ENCODE results near the gene LGALS3BP. TPM values are rescaled to one million over a fixed set of nuclear protein-coding genes. Genes with fewer than 3 reads are reported as not detected.

LGALS3BP gene
- total and polyA plus RNA-seq, 2 donors (not counting 1 experiment from before 2014, with no cell fraction given): 1.8 to 7.5 TPM

- Histone ChIP-seq H2AFZ (ENCODE audit: insufficient read depth, low read depth, low read length, poor library complexity, severe bottlenecking) (no peak overlapping the region), H4K20me1 (ENCODE audit: control insufficient read depth, insufficient read depth, low read length, poor library complexity, severe bottlenecking) (no peaks in the 10 kb centered on the region), H3K79me2 (ENCODE audit: control insufficient read depth, insufficient read depth, low read length) (no peaks in the 10 kb centered on the region), H3K4me1 (ENCODE audit: control insufficient read depth in 2 of 2, insufficient read depth in 2 of 2, low read length in 2 of 2) (no peaks in the 10 kb centered on the region), H3K27me3 (replicated peaks in 1 of 4; ENCODE audit: control extremely low read depth in 1 of 4, control insufficient read depth in 3 of 4, insufficient read depth in 4 of 4, low read length in 3 of 4) (peaks cover 0 to 5% (median 0%) of the 10 kb centered on the region in 4 experiments), H3K4me3 (ENCODE audit: control extremely low read depth in 1 of 5, extremely low read depth in 1 of 5, insufficient read depth in 1 of 5, low read depth in 2 of 5, low read length in 4 of 5) (no peak overlapping the region), H3K4me2 (replicated peaks; ENCODE audit: low read depth, low read length, poor library complexity, severe bottlenecking) (no peak overlapping the region), H3K9ac (ENCODE audit: low read length) (no peak overlapping the region), H3K9me3 (ENCODE audit: control extremely low read depth in 1 of 3, control insufficient read depth in 2 of 3, insufficient read depth in 1 of 3, low read length in 2 of 3) (peaks cover 0 to 11% (median 1%) of the 10 kb centered on the region in 3 donors), H3K27ac (ENCODE audit: low read length in 2 of 2) (no peak overlapping the region), H3K36me3 (replicated peaks in 1 of 2; ENCODE audit: control extremely low read depth in 1 of 2, control insufficient read depth in 1 of 2, extremely low read depth in 1 of 2, insufficient read depth in 2 of 2, low read length in 1 of 2) (no peaks in the 10 kb centered on the region)
- POLR2A ChIA-PET: no interaction called here
- Mint-ChIP-seq H3K27me3 (peaks cover 3% of the 10 kb centered on the region), H3K4me1 (no peaks in the 10 kb centered on the region), H3K27ac (no peak overlapping the region), H3K9me3 (ENCODE audit: insufficient read depth) (no peaks in the 10 kb centered on the region), H3K4me3 (no peak overlapping the region)
- WGBS (ENCODE audit: insufficient coverage): 77% methylated on average over 8 of the region's 11 CpGs
- CTCF ChIA-PET: interaction anchor here (1.8 kb wide), 1 partner anchor 14 kb away, joined by 6 read pairs; no protein-coding TSS in a partner anchor
- intact Hi-C loops (cut with micrococcal nuclease): no loop called here
- ATAC-seq (ENCODE audit: low read depth) (no peak), DNase-seq (no peak)
- TF ChIP-seq CTCF (IDR thresholded peaks at IDR 0.05) (no peak), EZH2 (IDR thresholded peaks at IDR 0.05; ENCODE audit: borderline replicate concordance, insufficient read depth, low read depth, low read length, poor library complexity, severe bottlenecking) (no peak)
Measured at GRCh38 chr17:78956254-78956653, 23.5 kb downstream of the LGALS3BP start.

GRCh38 chr17:78954684-78955083, 25.0 kb downstream of the LGALS3BP start:
- Histone ChIP-seq H3K27ac (ENCODE audit: low read length in 2 of 2) (no peak overlapping the region), H3K36me3 (replicated peaks in 1 of 2; ENCODE audit: control extremely low read depth in 1 of 2, control insufficient read depth in 1 of 2, extremely low read depth in 1 of 2, insufficient read depth in 2 of 2, low read length in 1 of 2) (no peaks in the 10 kb centered on the region), H3K79me2 (ENCODE audit: control insufficient read depth, insufficient read depth, low read length) (no peaks in the 10 kb centered on the region), H4K20me1 (ENCODE audit: control insufficient read depth, insufficient read depth, low read length, poor library complexity, severe bottlenecking) (no peaks in the 10 kb centered on the region), H3K4me1 (ENCODE audit: control insufficient read depth in 2 of 2, insufficient read depth in 2 of 2, low read length in 2 of 2) (no peaks in the 10 kb centered on the region), H3K4me3 (ENCODE audit: control extremely low read depth in 1 of 5, extremely low read depth in 1 of 5, insufficient read depth in 1 of 5, low read depth in 2 of 5, low read length in 4 of 5) (no peak overlapping the region), H2AFZ (ENCODE audit: insufficient read depth, low read depth, low read length, poor library complexity, severe bottlenecking) (no peak overlapping the region), H3K27me3 (replicated peaks in 1 of 4; ENCODE audit: control extremely low read depth in 1 of 4, control insufficient read depth in 3 of 4, insufficient read depth in 4 of 4, low read length in 3 of 4) (peaks cover 0 to 13% (median 0%) of the 10 kb centered on the region in 4 experiments), H3K9ac (ENCODE audit: low read length) (no peak overlapping the region), H3K9me3 (ENCODE audit: control extremely low read depth in 1 of 3, control insufficient read depth in 2 of 3, insufficient read depth in 1 of 3, low read length in 2 of 3) (peaks cover 0 to 26% (median 17%) of the 10 kb centered on the region in 3 donors), H3K4me2 (replicated peaks; ENCODE audit: low read depth, low read length, poor library complexity, severe bottlenecking) (no peak overlapping the region)
- H3K27me3 Mint-ChIP-seq: peaks cover 10% of the 10 kb centered on the region
- H3K27ac Mint-ChIP-seq: no peak overlapping the region
- TF ChIP-seq EZH2 (IDR thresholded peaks at IDR 0.05; ENCODE audit: borderline replicate concordance, insufficient read depth, low read depth, low read length, poor library complexity, severe bottlenecking): no peak
- no peak for TF ChIP-seq CTCF (IDR thresholded peaks at IDR 0.05)
- 90% methylated on average over 13 of the region's 14 CpGs for WGBS (ENCODE audit: insufficient coverage)
- H3K9me3 Mint-ChIP-seq (ENCODE audit: insufficient read depth): peaks cover 1% of the 10 kb centered on the region
- H3K4me3 Mint-ChIP-seq: no peak overlapping the region
- intact Hi-C loops (cut with micrococcal nuclease): no loop called here
- H3K4me1 Mint-ChIP-seq: no peaks in the 10 kb centered on the region
- ATAC-seq (ENCODE audit: low read depth) (no peak), DNase-seq (no peak)
- ChIA-PET CTCF (no interaction called here), POLR2A (no interaction called here)
